Measurements from ENCODE around the gene TMOD1. TPM values are rescaled to one million over a fixed set of nuclear protein-coding genes. Genes with fewer than 3 reads are reported as not detected.

The TMOD1 gene
- total and polyA plus RNA-seq, 2 of the 13 experiments (the other 11 are each of a cell fraction or from before 2014, with no cell fraction given) = 0.04 to 0.07 TPM

DNA sequence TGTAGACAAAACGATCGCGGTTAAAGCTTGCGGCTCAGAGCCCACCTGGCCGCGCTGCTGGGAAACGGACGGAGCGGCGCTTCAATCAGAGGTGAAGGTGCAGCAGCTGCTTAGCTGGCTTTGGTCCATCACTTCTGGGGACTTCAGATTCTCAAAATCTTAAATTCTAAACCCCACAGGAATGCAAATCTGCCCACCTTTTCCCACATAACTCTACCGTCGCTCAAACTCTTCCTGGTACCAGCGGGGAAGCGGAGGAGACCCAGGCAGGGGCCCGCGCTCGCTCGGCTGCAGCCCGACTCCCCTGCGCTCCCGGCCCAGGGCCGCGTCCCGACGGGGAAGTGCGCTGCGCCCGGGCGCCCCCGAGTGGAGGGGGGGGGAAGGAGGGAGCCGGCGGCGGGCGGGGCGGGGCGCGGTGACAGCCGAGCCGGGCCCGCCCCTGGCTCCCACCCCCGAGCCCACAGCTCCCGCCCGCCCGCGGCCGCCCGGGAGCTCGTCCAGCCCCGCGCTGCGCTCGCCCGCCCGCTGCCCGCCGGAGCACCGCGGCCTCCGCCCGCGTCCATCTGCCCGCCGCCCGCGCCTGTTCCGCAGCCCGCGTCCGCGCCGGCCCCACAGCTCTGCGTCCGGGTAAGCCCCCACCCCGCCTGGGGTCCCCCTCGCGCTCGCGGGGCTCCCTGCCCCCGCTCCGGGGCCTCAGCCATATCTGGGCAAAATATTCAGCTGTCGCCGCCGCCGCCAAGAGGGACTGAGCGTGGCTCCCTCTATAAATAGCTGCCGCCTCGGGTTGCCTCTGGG, at the start of gene TMOD1 (continued):
- TF ChIP-seq PBX3 (CRISPR knock-in tag; IDR thresholded peaks at IDR 0.05; ENCODE audit: borderline replicate concordance) = no peak
- no peak for TF ChIP-seq ETS1 (CRISPR knock-in tag; IDR thresholded peaks at IDR 0.05)
- TF ChIP-seq SIN3A (IDR thresholded peaks at IDR 0.05; ENCODE audit: borderline replicate concordance, low read depth, low read length) = no peak
- no peak for TF ChIP-seq SKIL (CRISPR knock-in tag; IDR thresholded peaks at IDR 0.05; ENCODE audit: borderline replicate concordance)
- TF ChIP-seq GTF3A (CRISPR knock-in tag; conservative IDR thresholded peaks at IDR 0.05) = no peak
- TF ChIP-seq ZNF768 (CRISPR knock-in tag; IDR thresholded peaks at IDR 0.05) = no peak
- no peak for TF ChIP-seq SRF (IDR thresholded peaks at IDR 0.05; ENCODE audit: low read depth, low read length)
- no peak for TF ChIP-seq GRHL1 (CRISPR knock-in tag; conservative IDR thresholded peaks at IDR 0.05)
- no peak for TF ChIP-seq FOXP1 (IDR thresholded peaks at IDR 0.05)
- no peak for TF ChIP-seq FOXP1 (CRISPR knock-in tag; IDR thresholded peaks at IDR 0.05)
- no peak for TF ChIP-seq ZNF17 (CRISPR knock-in tag; IDR thresholded peaks at IDR 0.05)
- TF ChIP-seq HNF4A (CRISPR knock-in tag; IDR thresholded peaks at IDR 0.05) = no peak
- TF ChIP-seq NR2C2 (CRISPR knock-in tag; IDR thresholded peaks at IDR 0.05; ENCODE audit: borderline replicate concordance) = no peak
- TF ChIP-seq STAG1 (CRISPR knock-in tag; IDR thresholded peaks at IDR 0.05) = 0 out of 2 replicates have a peak, but pooled peaks have one; percentile 9
